Activated T-helper 17 cell treated with anti-CD3 and anti-CD28 coated beads, Interleukin-2, amount 50 U/mL, for 72 hours (primary cell): ENCODE data around the gene SLC2A11. TPM values are rescaled to one million over a fixed set of nuclear protein-coding genes. Genes with fewer than 3 reads are reported as not detected.
A peak's percentile ranks its signal among the peaks of the same experiment; 100 is the strongest.

Experiments used
- ATAC-seq: fragments of 150-1000 bp; cut with Tn5 transposase; replicated peaks from 2 replicates; pipeline ENCODE4 v1.10.0; 2021; ENCODE audit warnings: mild to moderate bottlenecking, moderate library complexity
- H3K27ac Mint-ChIP-seq: one replicate; pipeline ENCODE4 v1.8.0; 2022; ENCODE audit warnings: mixed read lengths
- H3K27me3 Mint-ChIP-seq: one replicate; pipeline ENCODE4 v1.8.0; 2022; ENCODE audit warnings: mixed read lengths
- H3K36me3 Mint-ChIP-seq: one replicate; pipeline ENCODE4 v1.8.0; 2022; ENCODE audit warnings: low read depth, mild to moderate bottlenecking, mixed read lengths
- H3K4me1 Mint-ChIP-seq: one replicate; pipeline ENCODE4 v1.8.0; 2022; ENCODE audit warnings: mixed read lengths
- H3K4me3 Mint-ChIP-seq: one replicate; pipeline ENCODE4 v1.8.0; 2022; ENCODE audit warnings: mild to moderate bottlenecking, mixed read lengths
- H3K9me3 Mint-ChIP-seq: one replicate; pipeline ENCODE4 v1.8.0; 2022; ENCODE audit warnings: mixed read lengths
- total RNA-seq, 2 donors: library from RNA; stranded (reverse); gene quantifications; one replicate each; pipeline ENCODE4 v1.2.3, GENCODE V29; 2022

Gene SLC2A11
- total RNA-seq, 2 donors from 2014 or later: 3.8 to 5.9 TPM

- Mint-ChIP-seq H3K36me3 (peaks cover 67% of the 10 kb centered on the region), H3K4me1 (no peaks in the 10 kb centered on the region), H3K27ac (no peak overlapping the region), H3K27me3 (no peaks in the 10 kb centered on the region), H3K9me3 (no peaks in the 10 kb centered on the region), H3K4me3 (no peak overlapping the region)
- no peak for ATAC-seq
Observed at GRCh38 chr22:23827351-23827995, 30.2 kb upstream of the SLC2A11 start.

- no peak overlapping the region for H3K4me3 Mint-ChIP-seq
- no peaks in the 10 kb centered on the region for H3K27me3 Mint-ChIP-seq
- peak overlapping the region; percentile 35 for H3K27ac Mint-ChIP-seq
- ATAC-seq: no peak
- H3K4me1 Mint-ChIP-seq: no peaks in the 10 kb centered on the region
- peaks cover 51% of the 10 kb centered on the region for H3K36me3 Mint-ChIP-seq
- H3K9me3 Mint-ChIP-seq: no peaks in the 10 kb centered on the region
Observed at GRCh38 chr22:23828800-23829680, 28.6 kb upstream of the SLC2A11 start.

- no peak for ATAC-seq
- H3K9me3 Mint-ChIP-seq: no peaks in the 10 kb centered on the region
- no peaks in the 10 kb centered on the region for H3K4me1 Mint-ChIP-seq
- H3K36me3 Mint-ChIP-seq: peaks cover 44% of the 10 kb centered on the region
- H3K27me3 Mint-ChIP-seq: no peaks in the 10 kb centered on the region
- H3K27ac Mint-ChIP-seq: no peak overlapping the region
- no peak overlapping the region for H3K4me3 Mint-ChIP-seq
Observed at GRCh38 chr22:23829845-23830372, 27.8 kb upstream of the SLC2A11 start.

- peaks cover 31% of the 10 kb centered on the region for H3K36me3 Mint-ChIP-seq
- no peak for ATAC-seq
- H3K9me3 Mint-ChIP-seq: no peaks in the 10 kb centered on the region
- peak overlapping the region; percentile 28 for H3K27ac Mint-ChIP-seq
- H3K4me1 Mint-ChIP-seq: no peaks in the 10 kb centered on the region
- H3K27me3 Mint-ChIP-seq: no peaks in the 10 kb centered on the region
- H3K4me3 Mint-ChIP-seq: no peak overlapping the region
Observed at GRCh38 chr22:23831261-23831660, 26.4 kb upstream of the SLC2A11 start.

GRCh38 chr22:23831781-23832180 is 25.9 kb upstream of the SLC2A11 start:
- H3K4me1 Mint-ChIP-seq: no peaks in the 10 kb centered on the region
- no peaks in the 10 kb centered on the region for H3K27me3 Mint-ChIP-seq
- no peaks in the 10 kb centered on the region for H3K9me3 Mint-ChIP-seq
- no peak overlapping the region for H3K27ac Mint-ChIP-seq
- no peak for ATAC-seq
- H3K4me3 Mint-ChIP-seq: no peak overlapping the region
- peaks cover 27% of the 10 kb centered on the region for H3K36me3 Mint-ChIP-seq

- peaks cover 27% of the 10 kb centered on the region for H3K36me3 Mint-ChIP-seq
- H3K4me1 Mint-ChIP-seq: no peaks in the 10 kb centered on the region
- no peaks in the 10 kb centered on the region for H3K27me3 Mint-ChIP-seq
- no peak overlapping the region for H3K4me3 Mint-ChIP-seq
- no peak for ATAC-seq
- H3K27ac Mint-ChIP-seq: no peak overlapping the region
- no peaks in the 10 kb centered on the region for H3K9me3 Mint-ChIP-seq
Observed at GRCh38 chr22:23832226-23833016, 25.3 kb upstream of the SLC2A11 start.

- Mint-ChIP-seq H3K27me3 (no peaks in the 10 kb centered on the region), H3K4me1 (peaks cover 5% of the 10 kb centered on the region), H3K4me3 (no peak overlapping the region), H3K36me3 (peaks cover 31% of the 10 kb centered on the region), H3K27ac (no peak overlapping the region), H3K9me3 (no peaks in the 10 kb centered on the region)
- ATAC-seq: no peak
Observed at GRCh38 chr22:23833017-23833751, 24.5 kb upstream of the SLC2A11 start.

GRCh38 chr22:23833911-23834317 is 23.8 kb upstream of the SLC2A11 start:
- Mint-ChIP-seq H3K9me3 (no peaks in the 10 kb centered on the region), H3K27ac (no peak overlapping the region), H3K4me3 (no peak overlapping the region), H3K4me1 (peaks cover 8% of the 10 kb centered on the region), H3K27me3 (no peaks in the 10 kb centered on the region), H3K36me3 (peaks cover 29% of the 10 kb centered on the region)
- no peak for ATAC-seq

GRCh38 chr22:23834406-23834792 is 23.3 kb upstream of the SLC2A11 start:
- ATAC-seq: no peak
- no peak overlapping the region for H3K4me3 Mint-ChIP-seq
- peaks cover 26% of the 10 kb centered on the region for H3K36me3 Mint-ChIP-seq
- H3K4me1 Mint-ChIP-seq: peaks cover 8% of the 10 kb centered on the region
- H3K27ac Mint-ChIP-seq: no peak overlapping the region
- H3K9me3 Mint-ChIP-seq: no peaks in the 10 kb centered on the region
- H3K27me3 Mint-ChIP-seq: no peaks in the 10 kb centered on the region

GRCh38 chr22:23834793-23835483 is 22.7 kb upstream of the SLC2A11 start:
- Mint-ChIP-seq H3K9me3 (no peaks in the 10 kb centered on the region), H3K36me3 (peaks cover 21% of the 10 kb centered on the region), H3K4me1 (peaks cover 8% of the 10 kb centered on the region), H3K27ac (no peak overlapping the region), H3K27me3 (no peaks in the 10 kb centered on the region), H3K4me3 (no peak overlapping the region)
- no peak for ATAC-seq

- Mint-ChIP-seq H3K4me3 (no peak overlapping the region), H3K4me1 (peaks cover 8% of the 10 kb centered on the region), H3K9me3 (no peaks in the 10 kb centered on the region), H3K27ac (peak overlapping the region; percentile 56), H3K36me3 (peaks cover 15% of the 10 kb centered on the region), H3K27me3 (no peaks in the 10 kb centered on the region)
- ATAC-seq: no peak
Observed at GRCh38 chr22:23835484-23836144, 22.1 kb upstream of the SLC2A11 start.

GRCh38 chr22:23836281-23836680 is 21.4 kb upstream of the SLC2A11 start:
- no peak for ATAC-seq
- Mint-ChIP-seq H3K27ac (peak overlapping the region; percentile 56), H3K4me3 (peak overlapping the region; percentile 29), H3K4me1 (peaks cover 8% of the 10 kb centered on the region), H3K27me3 (peaks cover 3% of the 10 kb centered on the region), H3K36me3 (peaks cover 9% of the 10 kb centered on the region), H3K9me3 (no peaks in the 10 kb centered on the region)
